Spleen (tissue), 7 donors: Measurements from ENCODE around the gene PSMB2.

ENCODE experiments used
- POLR2AphosphoS5 ChIP-seq, 3 donors: sonication (generic); formaldehyde crosslinking; IDR thresholded peaks; one replicate each; pipeline ENCODE4 v1.5.1; 2017; ENCODE audit warnings: antibody characterized with exemption in 3 of 3
- TF ChIP-seq, protein P1 (sequence below), 11 experiments: fragments of 200-600 bp in 7 of 11; fragments of 450-650 bp in 4 of 11; sonication (generic) in 4 of 11; IDR thresholded peaks in 8 of 11; conservative IDR thresholded peaks in 3 of 11; 1 replicate in 7 of 11; 2 replicates in 4 of 11; pipeline versions ENCODE4 v1.4.0 to v1.8.0; 2016 to 2021; ENCODE audit warnings: antibody characterized with exemption in 11 of 11, inconsistent platforms in 4 of 11, mild to moderate bottlenecking in 1 of 11
- donor health status: DM: no; HTN: no; CAD: no; lungs with moderate emphysema.
- donor health status: DM: no; HTN: no; CAD: no.
- donor health status: DM: no; HTN: no; CAD: no.

DNA sequence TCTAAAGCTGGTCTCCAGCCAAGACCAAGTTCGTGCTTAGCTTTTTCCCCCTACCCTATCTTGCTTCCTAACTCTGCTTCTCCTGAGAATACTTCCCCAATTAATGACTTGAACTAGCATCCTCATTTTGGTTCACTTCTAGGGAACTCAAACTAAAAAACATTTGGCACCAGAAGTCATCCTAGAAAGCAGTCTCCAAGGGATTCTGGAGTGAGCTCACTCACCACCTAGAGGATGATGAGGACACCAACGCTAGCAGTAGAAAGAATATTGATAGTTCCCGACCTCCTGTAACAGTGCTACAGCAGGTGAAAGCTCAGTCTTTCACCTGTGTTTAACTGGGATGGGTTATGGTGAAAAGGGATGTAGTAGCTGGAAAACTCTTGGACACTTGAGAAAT is 4.7 kb upstream of the PSMB2 start:
- no peak for TF ChIP-seq POLR2AphosphoS5 (IDR thresholded peaks at IDR 0.05)
- TF ChIP-seq, protein P1, sequence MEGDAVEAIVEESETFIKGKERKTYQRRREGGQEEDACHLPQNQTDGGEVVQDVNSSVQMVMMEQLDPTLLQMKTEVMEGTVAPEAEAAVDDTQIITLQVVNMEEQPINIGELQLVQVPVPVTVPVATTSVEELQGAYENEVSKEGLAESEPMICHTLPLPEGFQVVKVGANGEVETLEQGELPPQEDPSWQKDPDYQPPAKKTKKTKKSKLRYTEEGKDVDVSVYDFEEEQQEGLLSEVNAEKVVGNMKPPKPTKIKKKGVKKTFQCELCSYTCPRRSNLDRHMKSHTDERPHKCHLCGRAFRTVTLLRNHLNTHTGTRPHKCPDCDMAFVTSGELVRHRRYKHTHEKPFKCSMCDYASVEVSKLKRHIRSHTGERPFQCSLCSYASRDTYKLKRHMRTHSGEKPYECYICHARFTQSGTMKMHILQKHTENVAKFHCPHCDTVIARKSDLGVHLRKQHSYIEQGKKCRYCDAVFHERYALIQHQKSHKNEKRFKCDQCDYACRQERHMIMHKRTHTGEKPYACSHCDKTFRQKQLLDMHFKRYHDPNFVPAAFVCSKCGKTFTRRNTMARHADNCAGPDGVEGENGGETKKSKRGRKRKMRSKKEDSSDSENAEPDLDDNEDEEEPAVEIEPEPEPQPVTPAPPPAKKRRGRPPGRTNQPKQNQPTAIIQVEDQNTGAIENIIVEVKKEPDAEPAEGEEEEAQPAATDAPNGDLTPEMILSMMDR (IDR thresholded peaks at IDR 0.05 in 8 of 11, conservative IDR thresholded peaks at IDR 0.05 in 3 of 11): no peak
